Fibroblast of skin of right quadriceps (primary cell): Measurements from ENCODE around the gene SCG5.

Experiments
- DNase-seq: peaks from one replicate; pipeline ENCODE4 v3.0.0-alpha.2; 2013

SCG5 gene

DNA sequence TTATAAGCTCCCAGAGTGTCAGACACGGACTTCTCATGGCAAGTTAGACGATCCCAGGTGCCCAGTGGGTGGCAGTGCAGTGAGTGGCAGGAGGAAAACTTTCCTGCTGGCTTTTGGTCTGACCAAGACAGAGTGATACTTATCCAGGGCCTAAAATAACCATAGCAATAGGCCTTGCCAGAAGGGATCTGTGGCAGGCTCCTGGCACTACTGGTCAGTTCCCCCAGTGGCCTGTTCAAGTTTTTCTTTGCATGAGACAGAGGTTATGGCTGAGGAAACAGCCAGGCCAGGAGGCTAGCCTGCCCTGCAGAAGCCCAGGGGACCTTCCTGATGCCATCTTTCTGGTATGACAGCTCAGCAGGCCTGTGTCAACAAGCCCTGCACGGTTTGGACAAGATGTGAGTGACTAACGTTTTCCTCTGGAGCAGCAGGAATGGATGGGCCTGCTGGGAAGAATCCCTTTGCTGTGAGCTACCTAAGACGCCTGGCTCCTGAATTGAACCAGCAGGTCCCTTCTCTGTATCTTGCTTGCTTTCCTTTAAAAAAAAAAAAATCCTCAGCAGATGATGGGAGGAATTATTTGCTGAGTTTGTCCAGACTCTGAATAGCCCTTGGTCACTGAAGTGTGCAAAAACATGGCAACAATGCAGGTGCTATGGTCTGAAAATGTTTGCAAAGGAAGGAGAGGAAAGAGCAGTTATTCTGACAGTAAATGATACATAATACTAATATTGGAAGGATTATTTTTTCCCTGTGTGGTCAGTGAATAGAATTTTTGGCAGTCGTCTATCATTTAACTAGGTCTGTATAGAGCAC is 18.0 kb downstream of the SCG5 start:
- DNase-seq, result peak; percentile 80

GRCh38 chr15:32663671-32664070 is 22.2 kb downstream of the SCG5 start:
- DNase-seq, result no peak

- peak; percentile 61 for DNase-seq
These were observed 23.3 kb downstream of the SCG5 start for GRCh38 chr15:32664796-32665195.

GRCh38 chr15:32667321-32667720 is 25.8 kb downstream of the SCG5 start:
- no peak for DNase-seq

GRCh38 chr15:32668942-32669341 is 27.4 kb downstream of the SCG5 start:
- DNase-seq, result peak; percentile 39

DNA sequence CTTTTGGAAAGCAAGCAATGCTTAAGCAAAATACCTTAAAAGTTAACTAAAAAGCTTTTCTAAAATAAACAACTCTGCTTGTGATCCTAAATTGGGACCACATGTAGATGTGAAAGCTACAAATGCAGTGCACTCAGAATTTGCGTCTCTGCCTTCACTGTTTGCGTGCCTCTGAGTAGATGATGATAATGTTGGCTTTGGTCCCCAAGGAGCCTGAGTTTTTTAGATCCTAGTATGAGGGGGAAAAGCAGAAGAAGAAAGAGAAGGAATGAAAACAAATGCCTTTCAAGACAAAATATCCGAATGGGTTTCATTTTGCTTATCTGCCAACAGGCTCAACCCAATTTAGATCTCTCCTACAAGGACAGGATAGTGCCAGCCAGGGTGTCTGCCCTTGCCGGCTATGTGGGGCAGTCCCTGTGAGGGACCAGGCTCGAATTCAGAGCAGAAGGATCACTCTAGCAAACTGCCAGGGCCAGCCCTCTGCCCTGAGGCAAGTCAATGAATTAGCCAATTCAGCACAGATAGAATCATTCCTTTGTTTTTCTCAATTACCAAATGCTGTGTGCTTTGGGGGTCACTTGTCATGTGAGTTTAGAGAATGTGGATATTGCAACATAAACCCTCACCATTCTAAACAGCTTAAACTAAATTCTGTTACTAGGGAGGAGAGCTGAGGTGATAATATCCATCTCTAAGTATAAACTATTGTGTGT is 28.5 kb downstream of the SCG5 start:
- DNase-seq, result peak; percentile 90

DNA sequence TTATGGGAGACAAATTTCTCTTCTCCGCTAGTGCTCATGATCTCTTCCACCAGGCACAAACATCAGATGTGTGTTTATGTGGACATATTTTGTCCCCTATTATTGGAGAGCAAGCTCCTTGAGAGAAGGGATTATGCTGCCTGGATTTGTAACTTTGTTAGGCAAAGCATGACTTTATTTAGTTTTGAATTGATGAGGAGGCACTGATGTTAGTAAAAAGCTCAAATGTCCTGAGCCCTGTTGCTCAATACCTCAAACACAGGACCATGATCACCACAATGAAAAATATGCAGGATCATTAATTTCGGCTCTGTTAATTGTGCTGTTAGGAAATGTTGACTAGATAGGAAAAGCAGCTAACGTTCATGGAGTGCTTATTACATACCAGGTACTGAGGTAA is 29.1 kb downstream of the SCG5 start:
- no peak for DNase-seq

- DNase-seq, result peak; percentile 92
These were observed 30.1 kb downstream of the SCG5 start for GRCh38 chr15:32671339-32672325.

- DNase-seq, result no peak
These were observed 33.2 kb downstream of the SCG5 start for GRCh38 chr15:32674681-32675080.

DNA sequence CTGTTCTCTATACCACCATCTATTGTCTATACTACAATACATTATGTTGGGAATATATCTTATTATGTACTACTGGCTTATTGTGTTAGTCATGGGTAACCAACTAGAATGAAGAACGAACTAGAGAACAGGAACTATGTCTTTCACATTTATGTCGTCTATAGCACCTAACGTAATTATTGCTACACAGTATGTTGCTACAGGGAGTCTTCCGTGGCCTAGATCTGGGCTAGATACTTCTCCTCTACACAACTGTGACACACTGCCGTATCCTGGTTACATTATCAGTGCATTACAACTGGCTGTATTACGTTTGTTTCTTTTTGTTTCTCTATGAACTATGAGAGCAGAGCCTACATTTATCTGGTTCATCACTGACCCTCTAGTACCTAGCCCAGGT is 34.0 kb downstream of the SCG5 start:
- no peak for DNase-seq

- DNase-seq, result no peak
These were observed 34.7 kb downstream of the SCG5 start for GRCh38 chr15:32676169-32676568.

DNA sequence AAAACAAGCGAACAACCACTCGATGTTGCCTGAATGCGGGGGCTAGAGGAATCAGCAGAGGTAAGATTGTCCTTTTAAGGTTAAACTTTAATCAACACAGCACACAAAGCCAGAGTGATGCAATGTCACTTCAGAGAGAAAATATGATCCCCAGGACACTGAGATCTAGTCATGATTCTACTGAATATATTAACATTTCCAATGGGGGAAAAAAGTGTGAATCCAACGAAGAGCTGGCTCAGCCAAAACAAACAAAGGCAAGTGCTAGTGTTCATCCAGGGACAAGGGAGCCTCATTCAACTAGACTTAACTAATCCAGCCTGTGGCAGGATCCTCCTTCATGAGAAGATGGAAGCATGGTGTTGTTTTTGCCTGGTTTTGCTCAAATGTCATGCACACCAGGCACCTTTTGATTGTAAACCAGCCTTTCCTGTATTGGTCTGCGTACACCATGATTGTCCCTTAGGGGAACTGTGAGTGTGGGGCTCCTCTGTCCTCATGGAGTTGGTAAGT is 35.8 kb downstream of the SCG5 start:
- DNase-seq, result no peak

GRCh38 chr15:32679298-32679690 is 37.8 kb downstream of the SCG5 start:
- no peak for DNase-seq

- DNase-seq, result peak; percentile 97
These were observed 41.1 kb downstream of the SCG5 start for GRCh38 chr15:32682569-32682968.

DNA sequence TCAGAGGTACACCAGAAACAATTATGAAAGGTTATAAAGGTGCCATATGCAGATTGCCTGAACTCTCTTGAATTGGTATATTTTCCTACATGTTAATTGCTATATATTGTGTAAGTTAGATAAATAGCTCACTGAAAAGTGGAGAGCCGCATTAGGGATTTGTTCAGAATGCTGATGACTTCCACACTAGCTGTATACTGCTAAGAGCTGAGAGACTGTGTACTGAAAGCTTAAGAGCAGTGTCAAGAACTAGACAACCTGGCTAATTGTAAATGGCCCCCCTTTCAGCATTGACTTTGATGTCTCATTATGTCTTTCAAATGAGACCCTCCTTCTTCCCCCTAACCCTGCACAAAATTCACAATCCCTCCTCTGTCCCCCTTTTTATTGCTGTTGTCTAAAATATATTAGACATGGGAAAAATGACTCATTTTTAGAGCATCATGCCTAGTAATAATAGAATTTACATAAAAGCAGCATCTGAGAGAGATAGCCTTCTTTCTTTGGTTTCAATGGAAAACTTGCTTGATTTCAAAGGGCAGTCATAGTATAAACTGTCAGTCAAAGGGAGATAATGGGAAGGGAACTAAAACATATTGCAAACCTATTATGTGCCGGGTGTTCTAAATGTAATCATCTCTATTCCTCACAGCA is 41.6 kb downstream of the SCG5 start:
- DNase-seq, result no peak

DNA sequence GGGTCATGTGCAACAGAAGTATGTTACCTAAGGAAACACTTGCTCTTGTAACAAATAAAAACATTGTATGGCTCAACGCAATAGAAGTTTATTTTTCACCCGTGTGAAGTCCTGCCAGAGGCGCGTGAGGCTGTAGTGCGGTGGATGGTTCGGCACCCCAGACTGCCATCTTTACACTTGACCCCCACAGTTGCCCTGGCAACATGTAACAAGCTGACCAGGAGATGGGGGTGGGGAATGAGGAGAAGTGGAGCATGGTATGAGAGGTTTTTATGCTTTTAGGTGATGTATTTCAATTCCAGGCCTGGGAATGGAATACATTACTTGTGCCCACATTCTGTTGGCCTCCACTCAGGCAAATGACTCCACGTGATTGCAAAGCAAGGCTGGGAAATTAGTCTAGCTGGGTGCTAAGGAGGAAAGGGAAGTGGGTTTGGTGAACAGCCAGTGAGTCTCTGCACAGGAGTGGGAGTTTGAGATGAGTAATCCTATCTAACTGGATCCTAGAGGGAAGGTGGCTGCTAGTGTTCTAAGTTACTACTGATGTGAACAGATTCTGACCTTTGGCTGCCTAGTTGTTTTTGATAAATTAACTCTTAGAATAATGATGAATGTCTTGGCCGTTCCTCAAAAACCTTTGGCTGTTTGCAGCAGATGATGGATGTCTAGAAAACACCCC is 42.5 kb downstream of the SCG5 start:
- DNase-seq, result peak; percentile 96

GRCh38 chr15:32685576-32685975 is 44.1 kb downstream of the SCG5 start:
- peak; percentile 74 for DNase-seq

DNA sequence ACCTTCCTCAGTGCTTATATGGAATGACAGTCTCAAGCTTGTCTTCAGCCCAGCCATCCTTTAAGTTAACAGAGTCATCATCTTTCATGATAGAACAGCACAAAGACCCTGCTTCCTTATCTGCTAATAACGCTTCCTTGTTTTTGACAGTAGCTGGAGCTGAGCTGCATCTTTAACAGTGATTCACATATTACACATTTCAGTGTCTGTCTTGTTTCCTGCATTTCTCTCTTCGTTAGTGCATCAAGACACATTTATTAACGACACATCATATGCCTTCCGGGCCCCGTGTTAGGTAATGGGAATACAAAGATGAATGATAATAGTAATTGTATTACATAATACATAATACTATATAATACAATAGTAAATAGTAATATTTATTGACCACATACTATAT is 46.0 kb downstream of the SCG5 start:
- peak; percentile 79 for DNase-seq

DNA sequence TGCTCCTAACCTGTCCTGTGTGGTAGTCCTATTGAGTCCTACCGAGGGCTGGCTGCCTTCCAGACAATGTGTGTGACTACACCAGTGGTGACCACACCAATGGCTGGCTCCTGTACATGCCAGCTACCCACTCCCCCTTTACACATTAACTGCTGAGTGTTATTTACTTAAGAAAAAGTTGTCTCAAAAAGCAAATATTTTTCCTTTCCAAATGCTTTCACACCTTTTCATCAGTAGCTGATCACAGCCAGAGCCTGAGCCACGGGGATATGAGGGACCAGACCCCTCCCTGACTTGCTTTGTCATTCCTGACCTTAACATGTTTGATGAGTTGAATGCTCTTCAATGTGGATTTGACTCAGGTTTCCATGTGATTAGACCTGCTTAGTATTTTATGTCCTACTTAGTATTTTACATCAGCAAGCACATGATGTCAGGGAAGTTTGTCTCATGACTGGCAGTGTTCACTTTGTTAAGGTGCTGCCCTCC is 46.7 kb downstream of the SCG5 start:
- peak; percentile 62 for DNase-seq

GRCh38 chr15:32690941-32691688 is 49.6 kb downstream of the SCG5 start:
- DNase-seq, result no peak

DNA sequence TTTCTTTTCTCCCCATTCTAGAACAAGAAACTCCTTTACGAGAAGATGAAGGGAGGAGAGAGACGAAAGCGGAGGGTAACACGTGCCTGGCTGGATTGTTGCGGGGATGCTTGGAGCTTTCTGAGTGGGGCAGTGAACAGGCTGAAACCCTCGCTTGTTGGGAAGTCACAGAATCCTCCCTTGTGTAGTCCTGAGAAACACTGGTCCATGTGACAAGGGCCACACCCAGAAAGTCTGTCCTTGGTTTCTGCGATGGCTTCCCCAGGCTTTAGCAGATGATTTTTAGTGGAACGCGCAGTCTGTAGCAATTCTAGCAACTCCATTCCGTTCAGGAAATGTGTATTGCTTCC is 50.2 kb downstream of the SCG5 start:
- no peak for DNase-seq
